Effector memory CD4-positive, alpha-beta T cell (primary cell): Measurements from ENCODE around the gene PI4KB.

Experiments
- DNase-seq, 3 donors: peaks; one replicate each; pipeline ENCODE4 v3.0.0-alpha.2; 2020
- H3K27ac ChIP-seq: 2 replicates; pipeline ENCODE4 v1.7.0; 2013; ENCODE audit warnings: mild to moderate bottlenecking, low read length, moderate library complexity; ENCODE audit not compliant: insufficient read depth, poor library complexity, severe bottlenecking
- H3K27me3 ChIP-seq: replicated peaks from 2 replicates; pipeline ENCODE4 v1.7.0; 2013; ENCODE audit warnings: mild to moderate bottlenecking, low read length; ENCODE audit not compliant: insufficient read depth, control insufficient read depth, poor library complexity, severe bottlenecking
- H3K36me3 ChIP-seq: 2 replicates; pipeline ENCODE4 v1.7.0; 2013; ENCODE audit warnings: mild to moderate bottlenecking, low read length, moderate library complexity; ENCODE audit not compliant: control insufficient read depth, insufficient read depth
- H3K4me1 ChIP-seq: 2 replicates; pipeline ENCODE4 v1.7.0; 2013; ENCODE audit warnings: low read length, mild to moderate bottlenecking; ENCODE audit not compliant: control insufficient read depth, insufficient read depth, poor library complexity, severe bottlenecking
- H3K4me3 ChIP-seq: 2 replicates; pipeline ENCODE4 v1.7.0; 2013; ENCODE audit warnings: low read length, low read depth, mild to moderate bottlenecking; ENCODE audit not compliant: insufficient read depth, poor library complexity, severe bottlenecking
- H3K9me3 ChIP-seq: 2 replicates; pipeline ENCODE4 v1.7.0; 2013; ENCODE audit warnings: mild to moderate bottlenecking, low read length, moderate library complexity; ENCODE audit not compliant: control insufficient read depth

Gene PI4KB

DNA sequence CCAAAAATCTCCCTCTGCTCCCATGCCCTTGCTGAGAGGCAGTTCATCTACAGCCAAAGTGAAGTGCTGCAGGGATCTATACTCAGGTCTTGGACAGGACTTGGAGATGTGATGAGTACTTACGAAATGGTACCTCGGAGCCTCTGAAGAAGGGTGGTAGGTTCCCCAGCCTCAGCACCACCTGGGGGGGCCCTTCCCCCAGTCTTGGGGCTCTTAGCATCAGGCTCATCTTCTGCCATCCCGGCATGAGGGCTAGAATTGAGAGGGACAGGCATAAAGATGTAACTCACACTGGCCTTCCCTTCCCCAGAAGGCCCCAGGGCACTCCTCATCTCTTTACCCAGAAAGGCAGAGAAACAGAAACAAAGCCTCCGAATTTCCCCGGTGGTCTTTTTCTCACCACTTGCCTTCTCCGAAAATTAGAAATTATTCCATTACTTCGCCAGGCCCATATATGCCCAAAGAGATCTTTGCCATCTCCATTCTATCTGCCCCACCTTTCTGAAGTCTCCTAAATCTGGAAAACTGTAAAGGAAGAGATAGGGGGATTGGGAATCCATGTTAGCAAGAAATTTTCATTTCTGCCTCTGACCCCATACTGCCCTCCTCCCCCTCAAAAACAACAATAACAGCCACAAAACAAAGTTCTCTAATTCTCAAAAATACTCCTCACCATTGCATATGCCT lies 19.0 kb upstream of the PI4KB start:
- Histone ChIP-seq H3K4me1 (peaks cover 10% of the 10 kb centered on the region), H3K27me3 (no peaks in the 10 kb centered on the region), H3K4me3 (peak overlapping the region; percentile 82), H3K9me3 (no peaks in the 10 kb centered on the region), H3K36me3 (peaks cover 32% of the 10 kb centered on the region), H3K27ac (peak overlapping the region; percentile 97)
- no peak for DNase-seq

GRCh38 chr1:151344291-151344690 lies 17.1 kb upstream of the PI4KB start:
- Histone ChIP-seq H3K27ac (no peak overlapping the region), H3K36me3 (peaks cover 32% of the 10 kb centered on the region), H3K4me1 (peaks cover 10% of the 10 kb centered on the region), H3K4me3 (no peak overlapping the region), H3K27me3 (no peaks in the 10 kb centered on the region), H3K9me3 (no peaks in the 10 kb centered on the region)
- DNase-seq, result no peak

GRCh38 chr1:151343587-151343986 lies 16.4 kb upstream of the PI4KB start:
- no peaks in the 10 kb centered on the region for H3K9me3 ChIP-seq
- no peaks in the 10 kb centered on the region for H3K27me3 ChIP-seq
- H3K4me1 ChIP-seq, result peaks cover 10% of the 10 kb centered on the region
- no peak overlapping the region for H3K27ac ChIP-seq
- H3K4me3 ChIP-seq, result no peak overlapping the region
- DNase-seq, result no peak
- H3K36me3 ChIP-seq, result peaks cover 32% of the 10 kb centered on the region

- no peak overlapping the region for H3K4me3 ChIP-seq
- no peaks in the 10 kb centered on the region for H3K27me3 ChIP-seq
- H3K36me3 ChIP-seq, result peaks cover 32% of the 10 kb centered on the region
- no peak overlapping the region for H3K27ac ChIP-seq
- no peaks in the 10 kb centered on the region for H3K9me3 ChIP-seq
- peaks cover 8% of the 10 kb centered on the region for H3K4me1 ChIP-seq
- DNase-seq, result no peak
These were observed 15.4 kb upstream of the PI4KB start for GRCh38 chr1:151342569-151342968.

- DNase-seq, result no peak
- Histone ChIP-seq H3K27ac (no peak overlapping the region), H3K4me3 (no peak overlapping the region), H3K36me3 (peaks cover 32% of the 10 kb centered on the region), H3K9me3 (no peaks in the 10 kb centered on the region), H3K27me3 (no peaks in the 10 kb centered on the region), H3K4me1 (peaks cover 6% of the 10 kb centered on the region)
These were observed 14.8 kb upstream of the PI4KB start for GRCh38 chr1:151342021-151342420.

GRCh38 chr1:151340870-151341754 lies 13.9 kb upstream of the PI4KB start:
- Histone ChIP-seq H3K36me3 (peaks cover 32% of the 10 kb centered on the region), H3K4me1 (peaks cover 2% of the 10 kb centered on the region), H3K4me3 (no peak overlapping the region), H3K27me3 (no peaks in the 10 kb centered on the region), H3K27ac (peak overlapping the region; percentile 35), H3K9me3 (no peaks in the 10 kb centered on the region)
- DNase-seq, result peak in 2 of 3 donors; percentile 6 to 26

- Histone ChIP-seq H3K27me3 (no peaks in the 10 kb centered on the region), H3K4me1 (no peaks in the 10 kb centered on the region), H3K4me3 (no peak overlapping the region), H3K36me3 (no peaks in the 10 kb centered on the region), H3K9me3 (no peaks in the 10 kb centered on the region), H3K27ac (no peak overlapping the region)
- DNase-seq, result no peak
These were observed 9.3 kb upstream of the PI4KB start for GRCh38 chr1:151336556-151336955.

DNA sequence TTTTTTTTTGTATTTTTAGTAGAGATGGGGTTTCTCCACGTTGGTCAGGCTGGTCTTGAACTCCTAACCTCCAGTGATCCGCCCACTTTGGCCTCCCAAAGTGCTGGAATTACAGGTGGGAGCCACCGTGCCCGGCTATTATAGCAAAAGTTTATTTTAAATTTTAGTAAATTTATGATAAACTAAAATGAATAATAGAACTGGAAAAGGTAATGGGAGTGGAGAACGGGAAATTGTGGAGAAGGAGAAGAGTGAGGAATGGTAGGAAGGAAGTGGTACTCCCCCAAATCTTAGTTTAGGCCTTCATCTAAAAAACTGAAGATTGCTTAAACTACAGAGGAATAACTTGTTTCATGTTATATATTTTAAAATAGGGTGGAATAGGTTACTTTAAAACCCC lies 7.6 kb upstream of the PI4KB start:
- no peak for DNase-seq
- no peaks in the 10 kb centered on the region for H3K9me3 ChIP-seq
- H3K4me3 ChIP-seq, result no peak overlapping the region
- H3K27ac ChIP-seq, result no peak overlapping the region
- no peaks in the 10 kb centered on the region for H3K4me1 ChIP-seq
- no peaks in the 10 kb centered on the region for H3K27me3 ChIP-seq
- H3K36me3 ChIP-seq, result no peaks in the 10 kb centered on the region

DNA sequence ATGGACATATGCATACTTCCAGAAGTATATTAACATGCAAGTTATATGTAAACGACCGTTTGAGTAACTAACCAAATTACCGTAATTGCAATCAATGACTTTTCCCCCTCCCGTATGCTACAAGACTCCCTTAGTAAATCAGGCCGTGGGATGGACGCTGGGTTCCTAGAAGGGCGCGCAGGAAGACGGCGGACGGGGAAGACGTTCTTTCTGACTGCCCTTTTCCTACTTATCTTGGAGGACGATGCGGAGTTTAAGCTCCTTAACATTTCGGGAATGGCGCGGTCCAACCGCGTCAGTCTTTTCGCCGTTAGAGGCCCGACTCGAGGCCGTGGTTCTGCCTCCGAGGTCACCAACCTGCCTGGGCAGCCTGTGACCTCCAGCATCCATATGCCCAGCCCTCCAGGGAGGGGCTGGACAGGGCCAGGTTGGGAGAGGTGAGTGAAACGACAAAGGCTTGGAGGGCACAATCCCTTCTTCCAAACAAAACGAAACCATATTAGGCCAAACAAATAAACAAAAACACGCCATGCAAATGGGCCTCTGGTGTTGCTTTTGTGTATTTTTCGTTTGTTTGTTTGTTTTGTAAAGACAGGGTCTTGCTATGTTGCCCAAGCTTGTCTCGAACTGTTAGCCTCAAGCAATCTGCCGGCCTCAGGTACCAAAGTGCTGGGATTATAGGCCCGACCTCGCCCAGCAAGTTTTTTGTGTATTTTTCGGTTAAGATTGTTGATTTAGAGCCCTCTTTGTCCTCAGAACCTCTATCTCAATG lies 873 bp upstream of the PI4KB start:
- no peak for DNase-seq
- Histone ChIP-seq H3K27ac (peak overlapping the region; percentile 94), H3K9me3 (no peaks in the 10 kb centered on the region), H3K4me3 (peak overlapping the region; percentile 67), H3K36me3 (peaks cover 12% of the 10 kb centered on the region), H3K4me1 (peaks cover 20% of the 10 kb centered on the region), H3K27me3 (no peaks in the 10 kb centered on the region)
